K562 (cell line): Measurements from ENCODE around the gene COG4. TPM values are rescaled to one million over a fixed set of nuclear protein-coding genes. Genes with fewer than 3 reads are reported as not detected.

Experiments
- BMI1 ChIP-seq: fragments of 150-350 bp; IDR thresholded peaks from 2 replicates; pipeline ENCODE4 v1.6.1; 2014; ENCODE audit warnings: low read length
- CBX1 ChIP-seq: sonication (generic); IDR thresholded peaks from 2 replicates; pipeline ENCODE4 v1.6.1; 2016; ENCODE audit warnings: antibody characterized with exemption, low read depth, mild to moderate bottlenecking
- CC2D1A ChIP-seq: fragments of 450-650 bp; IDR thresholded peaks from 2 replicates; pipeline ENCODE4 v1.6.1; 2017; ENCODE audit warnings: mild to moderate bottlenecking
- FOXJ2 ChIP-seq: fragments of 200-800 bp; sonication (Bioruptor generic); IDR thresholded peaks from 2 replicates; pipeline ENCODE4 v1.6.1; 2016; ENCODE audit warnings: missing genetic modification characterization, missing compliant biosample characterization
- GATAD2A ChIP-seq: fragments of 450-650 bp; IDR thresholded peaks from 2 replicates; pipeline ENCODE4 v1.6.1; 2017
- NFE2 ChIP-seq: IDR thresholded peaks from 2 replicates; pipeline ENCODE4 v1.6.1; 2014; ENCODE audit warnings: antibody characterized with exemption, low read depth
- NR2F6 ChIP-seq: fragments of 450-650 bp; formaldehyde crosslinking; IDR thresholded peaks from 2 replicates; pipeline ENCODE4 v1.4.0; 2020; ENCODE audit warnings: mild to moderate bottlenecking
- PHF20 ChIP-seq: fragments of 450-650 bp; IDR thresholded peaks from 2 replicates; pipeline ENCODE4 v1.6.1; 2018; ENCODE audit not compliant: partially characterized antibody
- POLR2AphosphoS2 ChIP-seq: IDR thresholded peaks from 2 replicates; pipeline ENCODE4 v1.6.1; 2012; ENCODE audit warnings: low read length, improper control_type of control experiment
- SMAD4 ChIP-seq: fragments of 250-450 bp; sonication (Bioruptor Pico); conservative IDR thresholded peaks from 2 replicates; pipeline ENCODE4 v1.8.0; 2021; ENCODE audit warnings: inconsistent platforms, mild to moderate bottlenecking, moderate library complexity
- TGIF2 ChIP-seq: sonication (generic); formaldehyde crosslinking; IDR thresholded peaks from 2 replicates; pipeline ENCODE4 v1.8.1; 2022; ENCODE audit warnings: mild to moderate bottlenecking, missing genetic modification reagents, moderate library complexity
- ZNF143 ChIP-seq: sonication (generic); formaldehyde crosslinking; IDR thresholded peaks from 2 replicates; pipeline ENCODE4 v1.9.0; 2022; ENCODE audit warnings: mild to moderate bottlenecking, missing genetic modification reagents
- ZNF165 ChIP-seq: fragments of 250-450 bp; sonication (Bioruptor Pico); IDR thresholded peaks from 2 replicates; pipeline ENCODE4 v1.4.0; 2020; ENCODE audit warnings: borderline replicate concordance
- ZNF217 ChIP-seq: sonication (generic); formaldehyde crosslinking; IDR thresholded peaks from 2 replicates; pipeline ENCODE4 v1.8.0; 2022; ENCODE audit warnings: mild to moderate bottlenecking, missing genetic modification reagents
- ZNF232 ChIP-seq: sonication (generic); formaldehyde crosslinking; IDR thresholded peaks from 2 replicates; pipeline ENCODE4 v1.8.0; 2022; ENCODE audit warnings: mild to moderate bottlenecking, missing genetic modification reagents
- polyA plus RNA-seq, 8 experiments: library from polyadenylated mRNA; depleted of rRNA in 4 of 8; stranded (reverse) in 5 of 8; unstranded in 3 of 8; fragments of >200 nt; fragmentation: Nextera tagmentation in 2 of 8; fragmentation: Illumina TruSeq in 1 of 8; extraction: Ambion mirVana in 2 of 8; extraction: Trizol in 1 of 8; gene quantifications; 2 replicates each; pipeline versions ENCODE4 v1.2.1 to v1.2.3, GENCODE V29; 2011 to 2014; ENCODE audit warnings: inconsistent platforms in 1 of 8, missing spikeins in 1 of 8
- total RNA-seq, 7 experiments: library from RNA; depleted of rRNA in 6 of 7; stranded (reverse); fragments of >200 nt in 6 of 7; fragmentation: Illumina TruSeq in 2 of 7; extraction: Trizol in 2 of 7; gene quantifications; 2 replicates each; pipeline versions ENCODE4 v1.2.1 to v1.2.3, GENCODE V29; 2011 to 2021; ENCODE audit warnings: low replicate concordance in 1 of 7
- TF ChIP-seq, protein P1 (sequence below), 2 experiments: fragments of 450-650 bp; IDR thresholded peaks; 2 replicates each; pipeline ENCODE4 v1.6.1; 2018; ENCODE audit warnings: mild to moderate bottlenecking in 2 of 2, low read depth in 1 of 2; ENCODE audit not compliant: partially characterized antibody in 2 of 2
- TF ChIP-seq, protein P2 (sequence below): fragments of 250-450 bp; sonication (Bioruptor Pico); IDR thresholded peaks from 2 replicates; pipeline ENCODE4 v1.5.0; 2021; ENCODE audit warnings: mild to moderate bottlenecking, borderline replicate concordance
- TF ChIP-seq, protein P3 (sequence below): IDR thresholded peaks from 2 replicates; pipeline ENCODE4 v1.6.1; 2011; ENCODE audit warnings: borderline replicate concordance, low read depth, mild to moderate bottlenecking, moderate library complexity, low read length; ENCODE audit not compliant: insufficient read depth, poor library complexity, severe bottlenecking
- TF ChIP-seq, protein P4 (sequence below): fragments of 450-650 bp; formaldehyde crosslinking; IDR thresholded peaks from 2 replicates; pipeline ENCODE4 v1.4.0; 2020; ENCODE audit warnings: mild to moderate bottlenecking, moderate library complexity

COG4 gene
- total and polyA plus RNA-seq, 9 of the 15 experiments (the other 6 are each of a cell fraction or from before 2014, with no cell fraction given), result 13.7 to 73.9 (median 44.2) TPM

DNA sequence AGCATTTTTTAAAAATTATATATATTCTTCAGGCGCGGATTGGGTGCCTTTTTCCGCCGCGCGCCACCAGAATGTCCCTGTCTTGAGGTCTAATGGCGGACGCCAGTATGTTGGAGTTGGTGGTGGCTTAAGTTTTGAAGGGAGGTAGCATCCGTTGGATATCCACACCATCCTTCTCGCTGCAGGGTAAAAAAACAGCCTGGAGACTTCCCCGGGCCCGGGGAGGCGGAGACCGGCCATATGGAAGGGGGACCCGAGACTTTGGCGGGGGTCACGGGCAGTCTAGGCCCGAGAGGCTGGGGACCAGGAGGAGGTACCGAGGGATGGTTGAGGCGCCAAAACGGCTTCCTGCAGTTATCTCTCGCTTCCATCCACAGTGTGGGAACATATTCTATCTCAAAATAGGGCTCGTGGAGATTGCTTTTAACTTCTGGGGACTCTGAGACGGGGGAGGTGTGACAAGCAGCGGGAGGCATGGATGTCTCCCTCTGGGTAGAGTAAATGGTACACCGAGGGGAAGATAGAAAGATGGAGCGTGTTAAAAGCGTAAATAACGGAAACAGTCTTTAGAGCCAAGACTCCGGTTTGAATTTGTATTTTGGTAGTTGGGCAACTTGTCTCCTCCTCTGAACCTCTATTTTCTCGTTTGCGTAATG, 517 bp upstream of the COG4 start, which contains the start of gene SF3B3 (continued):
- TF ChIP-seq, protein P1, sequence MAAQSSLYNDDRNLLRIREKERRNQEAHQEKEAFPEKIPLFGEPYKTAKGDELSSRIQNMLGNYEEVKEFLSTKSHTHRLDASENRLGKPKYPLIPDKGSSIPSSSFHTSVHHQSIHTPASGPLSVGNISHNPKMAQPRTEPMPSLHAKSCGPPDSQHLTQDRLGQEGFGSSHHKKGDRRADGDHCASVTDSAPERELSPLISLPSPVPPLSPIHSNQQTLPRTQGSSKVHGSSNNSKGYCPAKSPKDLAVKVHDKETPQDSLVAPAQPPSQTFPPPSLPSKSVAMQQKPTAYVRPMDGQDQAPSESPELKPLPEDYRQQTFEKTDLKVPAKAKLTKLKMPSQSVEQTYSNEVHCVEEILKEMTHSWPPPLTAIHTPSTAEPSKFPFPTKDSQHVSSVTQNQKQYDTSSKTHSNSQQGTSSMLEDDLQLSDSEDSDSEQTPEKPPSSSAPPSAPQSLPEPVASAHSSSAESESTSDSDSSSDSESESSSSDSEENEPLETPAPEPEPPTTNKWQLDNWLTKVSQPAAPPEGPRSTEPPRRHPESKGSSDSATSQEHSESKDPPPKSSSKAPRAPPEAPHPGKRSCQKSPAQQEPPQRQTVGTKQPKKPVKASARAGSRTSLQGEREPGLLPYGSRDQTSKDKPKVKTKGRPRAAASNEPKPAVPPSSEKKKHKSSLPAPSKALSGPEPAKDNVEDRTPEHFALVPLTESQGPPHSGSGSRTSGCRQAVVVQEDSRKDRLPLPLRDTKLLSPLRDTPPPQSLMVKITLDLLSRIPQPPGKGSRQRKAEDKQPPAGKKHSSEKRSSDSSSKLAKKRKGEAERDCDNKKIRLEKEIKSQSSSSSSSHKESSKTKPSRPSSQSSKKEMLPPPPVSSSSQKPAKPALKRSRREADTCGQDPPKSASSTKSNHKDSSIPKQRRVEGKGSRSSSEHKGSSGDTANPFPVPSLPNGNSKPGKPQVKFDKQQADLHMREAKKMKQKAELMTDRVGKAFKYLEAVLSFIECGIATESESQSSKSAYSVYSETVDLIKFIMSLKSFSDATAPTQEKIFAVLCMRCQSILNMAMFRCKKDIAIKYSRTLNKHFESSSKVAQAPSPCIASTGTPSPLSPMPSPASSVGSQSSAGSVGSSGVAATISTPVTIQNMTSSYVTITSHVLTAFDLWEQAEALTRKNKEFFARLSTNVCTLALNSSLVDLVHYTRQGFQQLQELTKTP (IDR thresholded peaks at IDR 0.05; ENCODE audit: low read depth in 1 of 2, partially characterized antibody in 2 of 2), result peak in 1 of 2 experiments; percentile 12
- TF ChIP-seq NR2F6 (CRISPR knock-in tag) (no peak), NFE2 (no peak), FOXJ2 (tag) (0 out of 2 replicates have a peak, but pooled peaks have one; percentile 28), CBX1 (no peak), ZNF217 (CRISPR knock-in tag) (no peak), BMI1 (no peak), GATAD2A (no peak), SMAD4 (CRISPR knock-in tag) (0 out of 2 replicates have a peak, but pooled peaks have one; percentile 33), PHF20 (peak; percentile 79), TGIF2 (CRISPR knock-in tag) (no peak), CC2D1A (peak; percentile 35; the same call in 1 of the 2 replicates), ZNF232 (CRISPR knock-in tag) (no peak), ZNF143 (CRISPR knock-in tag) (no peak), POLR2AphosphoS2 (0 out of 2 replicates have a peak, but pooled peaks have one; percentile 72), ZNF165 (CRISPR knock-in tag) (no peak)
- TF ChIP-seq, protein P2, sequence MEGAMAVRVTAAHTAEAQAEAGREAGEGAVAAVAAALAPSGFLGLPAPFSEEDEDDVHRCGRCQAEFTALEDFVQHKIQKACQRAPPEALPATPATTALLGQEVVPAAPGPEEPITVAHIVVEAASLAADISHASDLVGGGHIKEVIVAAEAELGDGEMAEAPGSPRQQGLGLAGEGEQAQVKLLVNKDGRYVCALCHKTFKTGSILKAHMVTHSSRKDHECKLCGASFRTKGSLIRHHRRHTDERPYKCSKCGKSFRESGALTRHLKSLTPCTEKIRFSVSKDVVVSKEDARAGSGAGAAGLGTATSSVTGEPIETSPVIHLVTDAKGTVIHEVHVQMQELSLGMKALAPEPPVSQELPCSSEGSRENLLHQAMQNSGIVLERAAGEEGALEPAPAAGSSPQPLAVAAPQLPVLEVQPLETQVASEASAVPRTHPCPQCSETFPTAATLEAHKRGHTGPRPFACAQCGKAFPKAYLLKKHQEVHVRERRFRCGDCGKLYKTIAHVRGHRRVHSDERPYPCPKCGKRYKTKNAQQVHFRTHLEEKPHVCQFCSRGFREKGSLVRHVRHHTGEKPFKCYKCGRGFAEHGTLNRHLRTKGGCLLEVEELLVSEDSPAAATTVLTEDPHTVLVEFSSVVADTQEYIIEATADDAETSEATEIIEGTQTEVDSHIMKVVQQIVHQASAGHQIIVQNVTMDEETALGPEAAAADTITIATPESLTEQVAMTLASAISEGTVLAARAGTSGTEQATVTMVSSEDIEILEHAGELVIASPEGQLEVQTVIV (CRISPR knock-in tag), result no peak
- TF ChIP-seq, protein P3, sequence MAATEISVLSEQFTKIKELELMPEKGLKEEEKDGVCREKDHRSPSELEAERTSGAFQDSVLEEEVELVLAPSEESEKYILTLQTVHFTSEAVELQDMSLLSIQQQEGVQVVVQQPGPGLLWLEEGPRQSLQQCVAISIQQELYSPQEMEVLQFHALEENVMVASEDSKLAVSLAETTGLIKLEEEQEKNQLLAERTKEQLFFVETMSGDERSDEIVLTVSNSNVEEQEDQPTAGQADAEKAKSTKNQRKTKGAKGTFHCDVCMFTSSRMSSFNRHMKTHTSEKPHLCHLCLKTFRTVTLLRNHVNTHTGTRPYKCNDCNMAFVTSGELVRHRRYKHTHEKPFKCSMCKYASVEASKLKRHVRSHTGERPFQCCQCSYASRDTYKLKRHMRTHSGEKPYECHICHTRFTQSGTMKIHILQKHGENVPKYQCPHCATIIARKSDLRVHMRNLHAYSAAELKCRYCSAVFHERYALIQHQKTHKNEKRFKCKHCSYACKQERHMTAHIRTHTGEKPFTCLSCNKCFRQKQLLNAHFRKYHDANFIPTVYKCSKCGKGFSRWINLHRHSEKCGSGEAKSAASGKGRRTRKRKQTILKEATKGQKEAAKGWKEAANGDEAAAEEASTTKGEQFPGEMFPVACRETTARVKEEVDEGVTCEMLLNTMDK, result no peak
- TF ChIP-seq, protein P4, sequence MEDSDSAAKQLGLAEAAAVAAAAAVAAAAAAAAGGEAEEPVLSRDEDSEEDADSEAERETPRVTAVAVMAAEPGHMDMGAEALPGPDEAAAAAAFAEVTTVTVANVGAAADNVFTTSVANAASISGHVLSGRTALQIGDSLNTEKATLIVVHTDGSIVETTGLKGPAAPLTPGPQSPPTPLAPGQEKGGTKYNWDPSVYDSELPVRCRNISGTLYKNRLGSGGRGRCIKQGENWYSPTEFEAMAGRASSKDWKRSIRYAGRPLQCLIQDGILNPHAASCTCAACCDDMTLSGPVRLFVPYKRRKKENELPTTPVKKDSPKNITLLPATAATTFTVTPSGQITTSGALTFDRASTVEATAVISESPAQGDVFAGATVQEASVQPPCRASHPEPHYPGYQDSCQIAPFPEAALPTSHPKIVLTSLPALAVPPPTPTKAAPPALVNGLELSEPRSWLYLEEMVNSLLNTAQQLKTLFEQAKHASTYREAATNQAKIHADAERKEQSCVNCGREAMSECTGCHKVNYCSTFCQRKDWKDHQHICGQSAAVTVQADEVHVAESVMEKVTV (CRISPR knock-in tag), result no peak
